ENCODE results near the gene GGT7. TPM values are rescaled to one million over a fixed set of nuclear protein-coding genes. Genes with fewer than 3 reads are reported as not detected.
A peak's percentile ranks its signal among the peaks of the same experiment; 100 is the strongest.
"Not testable (repeated sequence)": the region's sequence is repeated elsewhere in the genome, so short reads cannot be mapped to it uniquely, and the experiment has no call there.

GGT7 gene
- total RNA-seq, 4 donors from 2014 or later: 8.5 to 13.2 (median 11.2) TPM

GRCh38 chr20:34883087-34883688 is 10.5 kb upstream of the GGT7 start:
- ATAC-seq (ENCODE audit: low FRiP score) (no peak), DNase-seq (ENCODE audit: low spot score) (no peak)
- TF ChIP-seq CTCF (IDR thresholded peaks at IDR 0.05): no peak

- TF ChIP-seq CTCF (IDR thresholded peaks at IDR 0.05): no peak
- DNase-seq (ENCODE audit: low spot score): no peak
- ATAC-seq (ENCODE audit: low FRiP score): no peak
Observed at GRCh38 chr20:34881689-34882088, 9.0 kb upstream of the GGT7 start.

GRCh38 chr20:34880971-34881370 is 8.3 kb upstream of the GGT7 start:
- not testable (repeated sequence) for ATAC-seq (ENCODE audit: low FRiP score); DNase-seq (ENCODE audit: low spot score)

- no peak for TF ChIP-seq CTCF (IDR thresholded peaks at IDR 0.05)
- ATAC-seq (ENCODE audit: low FRiP score) (no peak), DNase-seq (ENCODE audit: low spot score) (no peak)
Observed at GRCh38 chr20:34880215-34880850, 7.7 kb upstream of the GGT7 start.

- DNase-seq (ENCODE audit: low spot score) (peak; percentile 98), ATAC-seq (ENCODE audit: low FRiP score) (peak; percentile 88)
- no peak for TF ChIP-seq CTCF (IDR thresholded peaks at IDR 0.05)
Observed at GRCh38 chr20:34876406-34877282, 4.0 kb upstream of the GGT7 start, which contains the start of gene ACSS2. ACSS2 (plus strand) TSS chr20:34876612; CDS start chr20:34876646, 34 bp downstream.

GRCh38 chr20:34875642-34876405 is 3.2 kb upstream of the GGT7 start:
- no peak for TF ChIP-seq CTCF (IDR thresholded peaks at IDR 0.05)
- no peak for DNase-seq (ENCODE audit: low spot score)
- ATAC-seq (ENCODE audit: low FRiP score): no peak

Data from omental fat pad (tissue), 4 donors.